ENCODE data around the gene UNG. TPM values are rescaled to one million over a fixed set of nuclear protein-coding genes. Genes with fewer than 3 reads are reported as not detected.
A peak's percentile ranks its signal among the peaks of the same experiment; 100 is the strongest.

UNG gene
- total RNA-seq, 1 donor from 2014 or later = 29.2 TPM

GRCh38 chr12:109150124-109150640 is 52.8 kb downstream of the UNG start:
- no peaks in the 10 kb centered on the region for H3K9me3 ChIP-seq
- H3K27me3 ChIP-seq = no peaks in the 10 kb centered on the region
- no peak overlapping the region for H3K27ac ChIP-seq
- TF ChIP-seq POLR2AphosphoS5 (IDR thresholded peaks at IDR 0.05; ENCODE audit: insufficient read depth in 1 of 2, low read depth in 1 of 2) = no peak
- TF ChIP-seq POLR2A (IDR thresholded peaks at IDR 0.05) = no peak
- no peak for TF ChIP-seq CTCF (IDR thresholded peaks at IDR 0.05)
- no peak overlapping the region for H3K4me3 ChIP-seq
- H3K36me3 ChIP-seq = no peaks in the 10 kb centered on the region
- H3K4me1 ChIP-seq = peaks cover 44% of the 10 kb centered on the region
- intact Hi-C loops (cut with DNase I) = loop anchor here (5.0 kb wide), 1 partner anchor 38 kb away; no protein-coding TSS in a partner anchor
- no peak for DNase-seq (ENCODE audit: extremely low spot score in 2 of 2)

- no peaks in the 10 kb centered on the region for H3K36me3 ChIP-seq
- H3K9me3 ChIP-seq = no peaks in the 10 kb centered on the region
- no peaks in the 10 kb centered on the region for H3K27me3 ChIP-seq
- no peak for DNase-seq (ENCODE audit: extremely low spot score in 2 of 2)
- H3K4me1 ChIP-seq = peaks cover 50% of the 10 kb centered on the region
- no peak overlapping the region for H3K27ac ChIP-seq
- H3K4me3 ChIP-seq = no peak overlapping the region
- intact Hi-C loops (cut with DNase I) = loop anchor here (5.0 kb wide), 1 partner anchor 39 kb away; no protein-coding TSS in a partner anchor
- TF ChIP-seq CTCF (IDR thresholded peaks at IDR 0.05) (no peak), POLR2A (IDR thresholded peaks at IDR 0.05) (no peak), POLR2AphosphoS5 (IDR thresholded peaks at IDR 0.05; ENCODE audit: insufficient read depth in 1 of 2, low read depth in 1 of 2) (no peak)
Measured at GRCh38 chr12:109151457-109151856, 54.1 kb downstream of the UNG start.

- Histone ChIP-seq H3K4me1 (peaks cover 52% of the 10 kb centered on the region), H3K4me3 (peak overlapping the region; percentile 69 to 80), H3K27me3 (no peaks in the 10 kb centered on the region), H3K9me3 (no peaks in the 10 kb centered on the region), H3K27ac (peak overlapping the region; percentile 91), H3K36me3 (no peaks in the 10 kb centered on the region)
- DNase-seq (ENCODE audit: extremely low spot score in 2 of 2) = no peak
- no peak for TF ChIP-seq POLR2A (IDR thresholded peaks at IDR 0.05)
- no peak for TF ChIP-seq POLR2AphosphoS5 (IDR thresholded peaks at IDR 0.05; ENCODE audit: insufficient read depth in 1 of 2, low read depth in 1 of 2)
- TF ChIP-seq CTCF (IDR thresholded peaks at IDR 0.05) = no peak
- intact Hi-C loops (cut with DNase I) = loop anchor here (5.0 kb wide), 1 partner anchor 42 kb away; no protein-coding TSS in a partner anchor
Measured at GRCh38 chr12:109153821-109154441, 56.5 kb downstream of the UNG start.

GRCh38 chr12:109154451-109155438 is 57.3 kb downstream of the UNG start:
- DNase-seq (ENCODE audit: extremely low spot score in 2 of 2) = no peak
- Histone ChIP-seq H3K4me3 (peak overlapping the region; percentile 69 to 80), H3K9me3 (no peaks in the 10 kb centered on the region), H3K27me3 (no peaks in the 10 kb centered on the region), H3K4me1 (peaks cover 55% of the 10 kb centered on the region), H3K27ac (peak overlapping the region; percentile 91), H3K36me3 (no peaks in the 10 kb centered on the region)
- TF ChIP-seq POLR2AphosphoS5 (IDR thresholded peaks at IDR 0.05; ENCODE audit: insufficient read depth in 1 of 2, low read depth in 1 of 2) (peak; percentile 22 to 83), POLR2A (IDR thresholded peaks at IDR 0.05) (peak in 1 of 2 donors; percentile 41), CTCF (IDR thresholded peaks at IDR 0.05) (no peak)
- intact Hi-C loops (cut with DNase I) = loop anchor here (5.0 kb wide), 1 partner anchor 42 kb away; no protein-coding TSS in a partner anchor
